ENCODE results near the gene RFPL3.

Gene RFPL3

DNA sequence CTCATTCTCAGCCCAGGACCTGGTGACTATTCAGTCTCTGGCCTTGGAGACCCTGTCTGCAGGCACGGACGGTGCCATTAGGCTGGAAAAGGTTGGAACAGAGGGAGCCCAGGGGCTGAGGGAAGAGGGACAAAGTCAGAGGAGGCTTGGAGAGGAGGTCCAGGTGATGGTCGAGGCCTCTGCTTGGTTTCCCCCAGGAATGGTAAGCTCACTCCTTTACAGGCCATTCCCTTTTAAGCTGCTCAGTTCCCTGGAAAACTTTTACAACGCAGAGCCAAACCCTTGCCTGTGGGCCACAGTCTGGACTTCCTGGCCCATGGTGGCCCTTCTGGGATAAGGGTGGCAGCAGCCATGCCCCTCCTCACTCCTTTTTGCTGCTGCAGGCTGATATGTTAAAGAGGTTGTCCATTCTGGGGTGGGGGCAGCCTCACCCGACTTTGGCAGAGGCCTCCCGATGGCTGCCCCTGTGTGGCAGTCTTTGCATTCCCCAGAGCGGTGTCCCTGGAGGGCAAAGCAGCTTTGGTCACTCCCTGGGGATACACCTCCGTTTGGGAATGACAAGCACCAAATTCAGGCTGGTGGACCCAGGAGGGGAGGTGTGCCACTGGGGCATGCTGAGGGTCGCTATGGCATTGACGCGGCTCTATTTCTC lies 34.0 kb upstream of the RFPL3 start:
- Histone ChIP-seq H3K27me3 (replicated peaks; ENCODE audit: control insufficient read depth, insufficient read depth, low read length) (no peaks in the 10 kb centered on the region; the same call in 1 of the 2 replicates), H3K4me3 (replicated peaks; ENCODE audit: low read depth, low read length) (no peak overlapping the region), H3K36me3 (ENCODE audit: control insufficient read depth, insufficient read depth, low read length) (no peaks in the 10 kb centered on the region)
- DNase-seq (ENCODE audit: extremely low read depth, insufficient read length), result no peak
- TF ChIP-seq, protein P1, sequence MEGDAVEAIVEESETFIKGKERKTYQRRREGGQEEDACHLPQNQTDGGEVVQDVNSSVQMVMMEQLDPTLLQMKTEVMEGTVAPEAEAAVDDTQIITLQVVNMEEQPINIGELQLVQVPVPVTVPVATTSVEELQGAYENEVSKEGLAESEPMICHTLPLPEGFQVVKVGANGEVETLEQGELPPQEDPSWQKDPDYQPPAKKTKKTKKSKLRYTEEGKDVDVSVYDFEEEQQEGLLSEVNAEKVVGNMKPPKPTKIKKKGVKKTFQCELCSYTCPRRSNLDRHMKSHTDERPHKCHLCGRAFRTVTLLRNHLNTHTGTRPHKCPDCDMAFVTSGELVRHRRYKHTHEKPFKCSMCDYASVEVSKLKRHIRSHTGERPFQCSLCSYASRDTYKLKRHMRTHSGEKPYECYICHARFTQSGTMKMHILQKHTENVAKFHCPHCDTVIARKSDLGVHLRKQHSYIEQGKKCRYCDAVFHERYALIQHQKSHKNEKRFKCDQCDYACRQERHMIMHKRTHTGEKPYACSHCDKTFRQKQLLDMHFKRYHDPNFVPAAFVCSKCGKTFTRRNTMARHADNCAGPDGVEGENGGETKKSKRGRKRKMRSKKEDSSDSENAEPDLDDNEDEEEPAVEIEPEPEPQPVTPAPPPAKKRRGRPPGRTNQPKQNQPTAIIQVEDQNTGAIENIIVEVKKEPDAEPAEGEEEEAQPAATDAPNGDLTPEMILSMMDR (IDR thresholded peaks at IDR 0.05; ENCODE audit: insufficient read depth, low read length, poor library complexity, severe bottlenecking), result no peak

GRCh38 chr22:32324505-32325415 lies 32.9 kb upstream of the RFPL3 start:
- DNase-seq (ENCODE audit: extremely low read depth, insufficient read length), result no peak
- Histone ChIP-seq H3K36me3 (ENCODE audit: control insufficient read depth, insufficient read depth, low read length) (no peaks in the 10 kb centered on the region), H3K4me3 (replicated peaks; ENCODE audit: low read depth, low read length) (no peak overlapping the region), H3K27me3 (replicated peaks; ENCODE audit: control insufficient read depth, insufficient read depth, low read length) (no peaks in the 10 kb centered on the region; the same call in 1 of the 2 replicates)
- TF ChIP-seq, protein P1 (IDR thresholded peaks at IDR 0.05; ENCODE audit: insufficient read depth, low read length, poor library complexity, severe bottlenecking), result no peak

DNA sequence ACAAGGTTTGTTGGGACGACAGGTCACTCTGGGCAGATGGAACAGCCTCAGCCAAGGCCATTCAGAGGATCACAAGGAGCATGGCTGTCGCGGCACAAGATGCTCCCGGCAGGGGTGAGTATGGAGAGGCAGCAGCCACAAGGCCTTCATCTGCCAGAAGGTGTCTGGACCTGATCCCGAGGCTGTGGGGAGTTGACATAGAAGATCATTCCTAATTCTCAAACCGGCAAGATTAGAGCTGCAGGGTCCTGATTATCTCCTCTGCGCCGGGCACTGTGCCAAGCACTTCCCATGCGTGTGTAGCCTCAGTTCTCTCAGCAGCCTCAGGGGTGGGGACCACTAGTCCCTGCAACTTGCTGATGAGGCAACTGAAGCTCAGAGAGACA lies 32.3 kb upstream of the RFPL3 start:
- no peak for DNase-seq (ENCODE audit: extremely low read depth, insufficient read length)
- Histone ChIP-seq H3K27me3 (replicated peaks; ENCODE audit: control insufficient read depth, insufficient read depth, low read length) (no peaks in the 10 kb centered on the region; the same call in 1 of the 2 replicates), H3K36me3 (ENCODE audit: control insufficient read depth, insufficient read depth, low read length) (no peaks in the 10 kb centered on the region), H3K4me3 (replicated peaks; ENCODE audit: low read depth, low read length) (no peak overlapping the region)
- TF ChIP-seq, protein P1 (IDR thresholded peaks at IDR 0.05; ENCODE audit: insufficient read depth, low read length, poor library complexity, severe bottlenecking), result no peak

DNA sequence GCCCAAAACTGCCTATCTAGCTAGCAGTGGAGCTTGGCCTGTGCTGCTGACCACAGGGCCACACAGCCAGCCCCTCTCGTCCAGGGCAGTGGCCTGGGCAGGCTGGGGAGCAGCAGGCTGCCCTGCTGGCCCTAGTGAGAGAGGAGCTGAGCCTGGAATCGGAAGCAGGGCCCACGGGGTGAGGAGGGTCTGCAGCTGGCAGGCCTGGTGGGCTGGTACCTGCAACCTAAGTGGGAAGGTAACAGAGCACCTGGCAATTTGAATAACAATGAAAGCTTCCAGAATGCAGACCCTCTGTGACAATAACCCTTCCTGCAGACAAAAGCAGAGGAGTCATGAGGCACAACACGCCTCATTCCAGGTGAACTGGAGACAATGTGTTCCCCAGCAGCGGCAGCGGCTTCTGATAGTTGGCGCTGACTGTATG lies 31.8 kb upstream of the RFPL3 start:
- Histone ChIP-seq H3K27me3 (replicated peaks; ENCODE audit: control insufficient read depth, insufficient read depth, low read length) (no peaks in the 10 kb centered on the region; the same call in 1 of the 2 replicates), H3K4me3 (replicated peaks; ENCODE audit: low read depth, low read length) (no peak overlapping the region), H3K36me3 (ENCODE audit: control insufficient read depth, insufficient read depth, low read length) (no peaks in the 10 kb centered on the region)
- DNase-seq (ENCODE audit: extremely low read depth, insufficient read length), result no peak
- TF ChIP-seq, protein P1 (IDR thresholded peaks at IDR 0.05; ENCODE audit: insufficient read depth, low read length, poor library complexity, severe bottlenecking), result no peak

GRCh38 chr22:32326647-32327046 lies 31.0 kb upstream of the RFPL3 start:
- no peaks in the 10 kb centered on the region for H3K36me3 ChIP-seq (ENCODE audit: control insufficient read depth, insufficient read depth, low read length)
- H3K27me3 ChIP-seq (replicated peaks; ENCODE audit: control insufficient read depth, insufficient read depth, low read length), result no peaks in the 10 kb centered on the region; the same call in 1 of the 2 replicates
- no peak overlapping the region for H3K4me3 ChIP-seq (replicated peaks; ENCODE audit: low read depth, low read length)
- DNase-seq (ENCODE audit: extremely low read depth, insufficient read length), result no peak
- TF ChIP-seq, protein P1 (IDR thresholded peaks at IDR 0.05; ENCODE audit: insufficient read depth, low read length, poor library complexity, severe bottlenecking), result no peak
